GM12878 (cell line): ENCODE measurements around the gene HOXD1. TPM values are rescaled to one million over a fixed set of nuclear protein-coding genes. Genes with fewer than 3 reads are reported as not detected.

ENCODE experiments used
- ATAC-seq: fragments of 200-7000 bp; cut with Tn5 transposase; 3 replicates; pipeline ENCODE4 v1.9.1; 2020; ENCODE audit warnings: mild to moderate bottlenecking, moderate library complexity
- BruUV-seq: library from RNA; stranded (reverse); fragments of 400-500 nt; replicated peaks from 2 replicates; lab custom pipeline; 2021; lab: Mats Ljungman, UMichigan
- CTCF ChIA-PET: fragments of 300-600 bp; sonication (Branson Sonifier 250); formaldehyde crosslinking; extraction: SDS; loops from one replicate; lab custom pipeline; 2021; ENCODE audit warnings: inconsistent platforms; lab: Yijun Ruan, JAX
- POLR2A ChIA-PET: fragments of 350-600 bp; formaldehyde crosslinking; extraction: SDS; loops from one replicate; lab custom pipeline; 2021; ENCODE audit warnings: inconsistent platforms; lab: Charles Lee
- RAD21 ChIA-PET: fragments of 300-600 bp; sonication (Branson Sonifier 250); formaldehyde crosslinking; loops from one replicate; lab custom pipeline; 2023; ENCODE audit warnings: antibody characterized with exemption; ENCODE audit not compliant: unreplicated experiment; lab: Charles Lee
- SMC1A ChIA-PET: fragments of 300-600 bp; sonication (Branson Sonifier 250); formaldehyde crosslinking; loops from one replicate; lab custom pipeline; 2023; ENCODE audit not compliant: unreplicated experiment, uncharacterized antibody; lab: Charles Lee
- DNase-seq: peaks from one replicate; pipeline ENCODE4 v3.0.0-alpha.2; 2011; ENCODE audit warnings: low read depth, low spot score
- FAIRE-seq: peaks from 3 replicates; lab custom pipeline; 2011; peaks lifted over from hg19 to GRCh38; lab: Jason Lieb, UNC
- H2AFZ ChIP-seq: 2 replicates; pipeline ENCODE4 v1.6.0; 2011; ENCODE audit warnings: low read depth, low read length, control low read depth; ENCODE audit not compliant: control insufficient read depth
- H3K27ac ChIP-seq: 2 replicates; pipeline ENCODE4 v1.5.1; 2011; ENCODE audit warnings: control low read depth; ENCODE audit not compliant: control insufficient read depth, insufficient read depth
- H3K27me3 ChIP-seq, 2 experiments: replicated peaks in 1 of 2; 2 replicates each; pipeline versions ENCODE4 v1.6.0 to v1.6.1; 2011; ENCODE audit warnings: low read length in 1 of 2; ENCODE audit not compliant: control insufficient read depth in 2 of 2, insufficient read depth in 2 of 2
- H3K36me3 ChIP-seq, 2 experiments: 2 replicates each; pipeline ENCODE4 v1.5.1; 2011; ENCODE audit warnings: low read length in 1 of 2; ENCODE audit not compliant: control insufficient read depth in 2 of 2, insufficient read depth in 2 of 2
- H3K4me1 ChIP-seq: 2 replicates; pipeline ENCODE4 v1.6.1; 2011; ENCODE audit warnings: mild to moderate bottlenecking, low read length, moderate library complexity, mixed read lengths; ENCODE audit not compliant: control insufficient read depth, insufficient read depth
- H3K4me2 ChIP-seq: 2 replicates; pipeline ENCODE4 v1.6.0; 2011; ENCODE audit warnings: control low read depth; ENCODE audit not compliant: control insufficient read depth, insufficient read depth
- H3K4me3 ChIP-seq: fragments of 200-600 bp; sonication (generic); 2 replicates; pipeline ENCODE4 v1.5.1; 2016
- H3K79me2 ChIP-seq: 2 replicates; pipeline ENCODE4 v1.6.0; 2011; ENCODE audit warnings: low read length; ENCODE audit not compliant: control insufficient read depth, insufficient read depth
- H3K9ac ChIP-seq: 2 replicates; pipeline ENCODE4 v1.8.0; 2011; ENCODE audit warnings: low read length, control low read depth, mixed read lengths; ENCODE audit not compliant: control insufficient read depth, insufficient read depth
- H3K9me3 ChIP-seq: replicated peaks from 3 replicates; pipeline ENCODE4 v1.5.1; 2011; ENCODE audit warnings: mild to moderate bottlenecking, low read length; ENCODE audit not compliant: control insufficient read depth, insufficient read depth
- H4K20me1 ChIP-seq: 2 replicates; pipeline ENCODE4 v1.6.0; 2011; ENCODE audit not compliant: control insufficient read depth, insufficient read depth
- ASH2L ChIP-seq: fragments of 300-600, 200-600 bp; sonication (generic); IDR thresholded peaks from 2 replicates; pipeline ENCODE4 v1.6.1; 2017; ENCODE audit warnings: low read depth, mild to moderate bottlenecking, borderline replicate concordance
- CBFB ChIP-seq: IDR thresholded peaks from 2 replicates; pipeline ENCODE4 v1.6.1; 2016; ENCODE audit warnings: antibody characterized with exemption, low read depth
- EED ChIP-seq: sonication (generic); IDR thresholded peaks from 2 replicates; pipeline ENCODE4 v1.6.1; 2016; ENCODE audit warnings: antibody characterized with exemption, low read depth
- HDAC2 ChIP-seq: fragments of 200-600 bp; sonication (generic); IDR thresholded peaks from 2 replicates; pipeline ENCODE4 v1.6.1; 2017
- JUNB ChIP-seq: IDR thresholded peaks from 2 replicates; pipeline ENCODE4 v1.6.1; 2016; ENCODE audit warnings: antibody characterized with exemption, mild to moderate bottlenecking
- MEF2B ChIP-seq: fragments of 450-650 bp; IDR thresholded peaks from 2 replicates; pipeline ENCODE4 v1.6.1; 2018; ENCODE audit warnings: mild to moderate bottlenecking, moderate library complexity; ENCODE audit not compliant: partially characterized antibody, poor library complexity, severe bottlenecking
- POLR2AphosphoS5 ChIP-seq: IDR thresholded peaks from 2 replicates; pipeline ENCODE4 v1.6.1; 2011; ENCODE audit warnings: mild to moderate bottlenecking, low read length, inconsistent platforms
- RELA ChIP-seq: fragments of 450-650 bp; IDR thresholded peaks from 2 replicates; pipeline ENCODE4 v1.8.0; 2014; ENCODE audit warnings: borderline replicate concordance; ENCODE audit not compliant: partially characterized antibody
- SIX5 ChIP-seq: IDR thresholded peaks from 2 replicates; pipeline ENCODE4 v1.6.1; 2011; ENCODE audit warnings: mild to moderate bottlenecking, low read depth, low read length, moderate library complexity; ENCODE audit not compliant: severe bottlenecking
- ZBED1 ChIP-seq: IDR thresholded peaks from 2 replicates; pipeline ENCODE4 v1.6.1; 2016; ENCODE audit warnings: borderline replicate concordance
- whole genome bisulfite sequencing: methylation state at CpG from one replicate; pipeline ENCODE4 v1.1.6; 2016; ENCODE audit warnings: low lambda C conversion rate; ENCODE audit not compliant: insufficient replicate concordance, insufficient coverage; ENCODE audit errors: missing lambda C conversion rate; 5-methylcytosine and 5-hydroxymethylcytosine counted together
- in situ Hi-C: fragments of 300-500 bp; cut with MboI; formaldehyde crosslinking; loops from 9 replicates; pipeline ENCODE4 v1.14.3; 2018; ENCODE audit warnings: mixed read lengths
- intact Hi-C: fragments of 100-400 bp; cut with micrococcal nuclease; formaldehyde crosslinking; loops from one replicate; pipeline ENCODE4 v1.14.2; 2022; ENCODE audit not compliant: unreplicated experiment
- polyA plus RNA-seq, 11 experiments: library from polyadenylated mRNA; depleted of rRNA in 4 of 11; unstranded in 6 of 11; stranded (reverse) in 5 of 11; fragments of >200 nt; fragmentation: Nextera tagmentation in 4 of 11; fragmentation: Illumina TruSeq in 1 of 11; extraction: Ambion mirVana in 4 of 11; extraction: Trizol in 1 of 11; gene quantifications; 1 replicate in 1 of 11; 2 replicates in 10 of 11; pipeline versions ENCODE4 v1.2.1 to v1.2.3, GENCODE V29; 2011 to 2016; ENCODE audit warnings: inconsistent platforms in 2 of 11, missing spikeins in 2 of 11, low read depth in 1 of 11
- total RNA-seq, 4 experiments: library from RNA; depleted of rRNA in 3 of 4; stranded (reverse); fragments of >200 nt in 3 of 4; fragmentation: Illumina TruSeq in 1 of 4; extraction: Trizol in 1 of 4; gene quantifications; 2 replicates each; pipeline versions ENCODE4 v1.2.1 to v1.2.3, GENCODE V29; 2013 to 2021
- TF ChIP-seq, protein P1 (sequence below): IDR thresholded peaks from 2 replicates; pipeline ENCODE4 v1.6.1; 2011; ENCODE audit warnings: low read depth, low read length, improper control_type of control experiment, borderline replicate concordance

The HOXD1 gene
- total and polyA plus RNA-seq, 10 of the 15 experiments (the other 5 are each of a cell fraction or from before 2014, with no cell fraction given) = not detected

DNA sequence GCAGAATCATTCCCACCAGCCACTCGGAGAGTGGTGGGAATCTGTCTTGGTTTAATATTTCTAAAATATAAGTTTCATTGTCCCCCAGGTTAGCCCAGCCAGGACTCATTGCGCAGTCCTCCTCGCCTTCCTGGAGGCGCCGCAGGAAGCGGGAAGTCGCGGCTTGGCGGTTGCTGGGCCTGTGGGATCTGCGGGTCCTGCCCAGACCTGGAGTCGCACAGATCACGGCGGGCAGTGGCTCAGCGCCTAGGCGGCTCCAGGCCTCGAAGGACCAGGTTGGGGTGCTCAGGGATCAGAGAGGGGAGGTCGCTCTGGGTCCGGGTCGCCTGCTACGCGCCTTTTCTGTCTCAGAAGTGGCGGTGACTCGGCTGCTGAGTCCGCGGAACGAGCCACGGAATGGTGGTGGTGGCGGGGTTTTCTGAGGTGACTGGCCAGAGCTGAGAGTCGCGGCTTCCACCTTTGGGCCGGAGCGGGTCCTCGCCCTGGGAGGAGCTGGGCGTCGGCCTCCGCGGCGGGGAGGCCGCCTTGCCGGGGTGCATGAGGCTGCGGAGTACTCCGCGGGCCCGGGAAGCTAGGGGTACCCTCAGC lies 28.7 kb upstream of the HOXD1 start:
- Histone ChIP-seq H4K20me1 (no peaks in the 10 kb centered on the region), H3K4me1 (no peaks in the 10 kb centered on the region), H3K9me3 (peaks cover 2% of the 10 kb centered on the region; the same call in 2 of the 3 replicates), H3K79me2 (no peaks in the 10 kb centered on the region), H3K27me3 (peaks cover 13 to 38% of the 10 kb centered on the region in 2 experiments), H3K9ac (no peak overlapping the region), H3K4me3 (no peak overlapping the region), H3K27ac (no peak overlapping the region), H2AFZ (no peak overlapping the region), H3K36me3 (no peaks in the 10 kb centered on the region), H3K4me2 (no peak overlapping the region)
- TF ChIP-seq CBFB (no peak), POLR2AphosphoS5 (no peak), SIX5 (no peak), HDAC2 (no peak), RELA (no peak), EED (no peak), ASH2L (no peak), MEF2B (no peak), JUNB (no peak), ZBED1 (no peak)
- TF ChIP-seq, protein P1, sequence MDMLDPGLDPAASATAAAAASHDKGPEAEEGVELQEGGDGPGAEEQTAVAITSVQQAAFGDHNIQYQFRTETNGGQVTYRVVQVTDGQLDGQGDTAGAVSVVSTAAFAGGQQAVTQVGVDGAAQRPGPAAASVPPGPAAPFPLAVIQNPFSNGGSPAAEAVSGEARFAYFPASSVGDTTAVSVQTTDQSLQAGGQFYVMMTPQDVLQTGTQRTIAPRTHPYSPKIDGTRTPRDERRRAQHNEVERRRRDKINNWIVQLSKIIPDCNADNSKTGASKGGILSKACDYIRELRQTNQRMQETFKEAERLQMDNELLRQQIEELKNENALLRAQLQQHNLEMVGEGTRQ = no peak
- WGBS = 58% methylated on average over 39 of the region's 44 CpGs
- no peak for FAIRE-seq
- no TSS peak for BruUV-seq
- no peak for DNase-seq
- ChIA-PET CTCF (no interaction called here), SMC1A (interaction anchor here (0.9 kb wide), 1 partner anchor 15 kb away, joined by 5 read pairs; no protein-coding TSS in a partner anchor), RAD21 (no interaction called here), POLR2A (no interaction called here)
- intact Hi-C loops (no loop called here), in situ Hi-C loops (no loop called here)
- ATAC-seq = no peak
